Measurements from ENCODE around the gene SUCLG1.

Gene SUCLG1

GRCh38 chr2:84460670-84461069, 1.6 kb upstream of the SUCLG1 start:
- no peak for DNase-seq

GRCh38 chr2:84459944-84460429, 907 bp upstream of the SUCLG1 start:
- DNase-seq, result no peak

DNA sequence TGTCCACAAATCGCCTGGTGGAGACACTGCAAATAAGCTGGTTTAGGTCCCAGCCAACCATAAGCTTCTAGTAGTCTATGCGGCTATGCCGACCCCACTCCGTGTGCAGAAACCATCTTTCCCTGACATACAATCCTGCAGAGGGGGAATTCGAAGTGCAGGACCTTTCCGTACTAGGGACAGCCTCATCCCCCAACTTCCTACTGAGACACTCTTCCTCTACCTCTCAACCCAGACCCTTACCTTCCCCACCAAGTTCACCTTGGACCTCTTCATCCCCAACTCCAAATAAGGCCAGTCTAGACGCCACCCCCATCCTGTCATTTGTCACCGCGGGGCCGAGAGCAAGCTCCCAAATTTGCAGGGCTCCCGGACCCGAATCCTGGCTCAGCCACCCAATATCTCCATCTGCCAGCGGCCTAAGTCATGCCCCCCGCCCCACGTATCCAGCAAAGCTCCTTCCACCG, 496 bp downstream of the SUCLG1 start:
- peak; percentile 10 for DNase-seq

GRCh38 chr2:84457686-84458085, 1.4 kb downstream of the SUCLG1 start:
- DNase-seq, result no peak

DNA sequence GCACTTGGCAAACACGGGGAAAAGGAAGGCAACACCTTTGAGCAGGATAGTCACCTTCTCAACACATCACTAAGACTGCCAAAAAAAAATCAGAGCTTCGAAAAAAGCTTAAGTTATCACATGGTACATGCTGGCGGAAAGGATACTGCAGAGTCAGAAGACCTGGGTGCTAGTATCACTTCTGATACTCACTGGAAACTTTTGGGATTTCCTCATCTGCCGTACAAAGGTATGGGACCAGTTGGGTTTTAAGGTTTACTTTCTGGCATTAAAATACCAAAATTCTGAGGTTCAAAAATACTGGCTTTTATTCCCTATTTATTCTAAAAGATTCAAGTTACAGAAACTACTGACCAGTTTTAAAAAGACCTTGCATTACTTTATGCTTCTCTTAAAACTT, 2.9 kb downstream of the SUCLG1 start:
- no peak for DNase-seq

GRCh38 chr2:84454581-84454980, 4.5 kb downstream of the SUCLG1 start:
- no peak for DNase-seq

DNA sequence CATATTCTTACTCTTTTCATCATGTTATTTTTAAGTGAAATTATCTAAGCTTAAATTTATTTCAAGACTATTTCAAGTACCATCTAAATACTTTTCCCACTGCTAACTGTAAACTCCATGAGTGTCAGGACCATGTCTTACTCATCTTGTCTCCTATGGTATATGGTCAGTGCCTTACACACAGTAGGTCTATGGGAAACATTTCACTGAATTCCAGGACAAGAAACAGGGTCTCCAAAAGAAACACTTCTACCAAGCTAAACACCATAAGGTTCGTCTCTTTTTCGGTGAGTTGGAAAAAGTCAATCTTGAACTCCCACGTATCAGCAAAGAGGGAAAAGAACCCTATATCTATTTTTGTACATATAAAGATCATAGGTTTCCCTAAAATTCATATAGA, 6.5 kb downstream of the SUCLG1 start:
- no peak for DNase-seq

- DNase-seq, result no peak
These were observed 7.5 kb downstream of the SUCLG1 start for GRCh38 chr2:84451579-84451978.

DNA sequence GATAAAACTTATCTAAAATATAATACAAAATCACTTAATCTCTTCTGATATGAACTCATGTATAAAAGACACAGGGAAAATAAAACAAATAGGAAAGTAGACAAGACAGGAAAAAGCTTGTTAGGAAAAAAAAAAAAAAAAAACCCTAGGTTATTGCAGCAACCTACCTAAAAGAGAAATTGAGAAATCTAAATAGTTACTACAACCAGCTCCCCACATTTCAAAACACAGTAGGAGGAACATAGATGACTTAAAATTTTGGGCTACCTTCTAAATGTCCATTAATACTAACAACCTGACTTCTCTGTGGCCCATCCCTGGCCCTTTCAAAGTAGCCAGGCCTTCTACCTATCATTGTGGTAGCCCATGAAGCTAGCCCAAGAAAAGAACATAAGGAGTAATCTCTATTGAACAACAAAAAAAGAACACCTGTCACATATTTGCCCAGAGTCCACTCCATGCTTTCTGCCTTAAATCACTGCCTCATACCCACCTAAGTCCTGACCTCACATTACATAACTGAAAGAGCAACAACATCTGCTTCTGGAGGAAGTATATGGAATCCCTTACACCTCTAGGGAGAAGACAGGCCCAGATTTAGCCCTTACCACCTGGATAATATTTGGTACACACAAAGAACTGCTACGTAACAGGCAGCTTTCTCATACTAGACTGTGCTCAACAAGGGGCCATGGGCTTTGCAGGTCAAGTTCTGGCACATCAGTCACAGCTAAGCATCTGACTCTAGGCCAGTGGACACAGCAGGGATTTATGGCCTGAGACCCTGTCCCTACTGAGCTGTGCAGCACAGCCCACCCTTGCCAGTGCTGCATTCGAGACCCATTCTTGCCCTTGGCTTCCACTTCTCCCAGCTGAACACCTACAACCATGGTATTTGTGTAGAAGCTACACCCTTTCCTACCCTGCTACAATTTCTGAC, 8.5 kb downstream of the SUCLG1 start:
- DNase-seq, result no peak

DNA sequence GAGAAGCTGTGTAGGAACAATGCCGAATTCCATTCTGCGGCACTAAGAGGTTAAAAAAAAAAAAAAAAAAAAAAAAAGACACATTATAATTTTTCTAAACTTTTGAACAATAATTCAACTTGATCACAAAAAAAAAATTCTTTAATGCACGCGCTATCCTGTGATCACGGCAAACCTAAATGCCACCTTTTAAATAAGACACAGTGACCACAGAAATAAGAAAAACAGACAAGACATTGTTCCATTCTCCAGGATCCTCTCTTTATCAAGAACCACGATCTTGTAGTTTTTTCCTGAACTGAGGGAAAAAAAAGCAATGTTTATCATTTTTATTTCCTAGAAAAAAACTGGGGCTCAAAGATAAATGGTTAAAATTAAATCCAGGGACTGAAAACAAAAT, 9.4 kb downstream of the SUCLG1 start:
- DNase-seq, result no peak

DNA sequence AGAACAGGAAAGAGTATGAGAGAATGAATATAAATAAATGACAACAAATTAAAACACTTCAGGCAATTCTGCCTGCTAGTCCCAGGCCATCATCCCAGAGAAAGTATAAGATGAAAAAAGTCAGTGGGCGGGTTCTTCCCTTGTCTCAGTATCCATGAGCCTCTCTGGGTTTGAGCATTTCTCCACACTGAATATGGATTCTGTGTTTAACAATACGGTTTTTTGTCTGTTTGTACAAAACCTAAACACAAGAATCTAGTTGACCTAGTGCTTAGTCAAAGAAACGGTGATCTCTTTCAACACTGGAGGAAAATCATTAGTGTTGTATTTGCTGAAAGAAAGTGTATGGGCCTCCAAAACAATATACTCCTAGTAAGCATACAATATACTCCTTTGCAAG, 10.0 kb downstream of the SUCLG1 start:
- DNase-seq, result no peak

DNA sequence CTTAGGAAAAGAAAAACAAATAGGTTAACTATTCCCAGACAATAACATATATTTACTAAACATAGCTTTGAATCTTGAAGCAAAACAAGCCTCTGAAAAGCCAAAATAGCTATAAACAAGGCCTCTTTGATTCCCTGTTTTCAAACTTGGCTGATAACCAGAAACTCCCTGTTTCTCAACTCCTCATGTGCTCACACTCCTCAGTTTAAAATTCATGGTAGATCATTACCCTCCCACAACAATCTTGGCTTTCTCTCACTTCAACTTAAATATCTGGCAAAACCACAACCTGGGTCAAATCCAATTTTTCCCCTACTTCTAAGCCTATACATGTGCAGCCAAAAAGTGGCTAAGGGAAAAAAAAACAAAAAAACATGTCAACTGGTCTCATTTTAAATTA, 15.6 kb downstream of the SUCLG1 start:
- no peak for DNase-seq

DNA sequence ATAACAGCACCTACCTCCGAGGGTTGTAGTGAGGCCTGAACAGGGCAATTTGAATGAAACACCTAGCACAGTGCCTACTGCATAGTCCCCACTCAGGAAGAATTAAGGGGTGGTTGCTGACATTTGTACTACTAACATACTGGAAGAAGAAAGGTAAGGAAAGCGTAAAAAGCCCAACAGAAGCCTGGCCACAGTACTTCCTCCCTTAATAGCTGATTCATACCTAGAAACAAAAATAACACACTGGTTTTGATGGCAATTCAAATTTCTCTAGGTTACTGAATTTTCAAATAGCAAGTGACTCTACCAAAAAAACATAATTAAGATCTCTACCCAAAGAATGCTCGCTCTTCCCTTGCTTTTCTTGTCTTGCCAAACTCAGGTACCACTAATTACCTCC, 16.2 kb downstream of the SUCLG1 start:
- no peak for DNase-seq

DNA sequence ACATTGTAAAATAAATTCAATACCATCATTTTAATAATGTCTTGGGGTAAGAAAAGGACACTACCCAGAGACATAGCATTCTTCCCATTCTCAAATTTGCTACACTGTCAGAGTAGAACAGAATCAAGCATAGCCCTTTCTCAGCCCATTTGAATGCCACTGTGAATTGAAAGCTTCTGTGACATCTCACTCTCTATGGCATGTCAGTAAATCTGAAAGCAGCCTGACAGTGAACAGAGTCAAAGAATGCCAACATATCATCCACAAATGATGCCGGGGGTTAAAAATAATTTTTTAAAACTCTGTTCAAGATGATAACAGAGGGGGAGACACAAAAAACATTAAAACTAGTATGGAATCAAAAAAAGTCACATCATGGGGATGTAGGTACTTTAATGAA, 17.6 kb downstream of the SUCLG1 start:
- DNase-seq, result no peak

DNA sequence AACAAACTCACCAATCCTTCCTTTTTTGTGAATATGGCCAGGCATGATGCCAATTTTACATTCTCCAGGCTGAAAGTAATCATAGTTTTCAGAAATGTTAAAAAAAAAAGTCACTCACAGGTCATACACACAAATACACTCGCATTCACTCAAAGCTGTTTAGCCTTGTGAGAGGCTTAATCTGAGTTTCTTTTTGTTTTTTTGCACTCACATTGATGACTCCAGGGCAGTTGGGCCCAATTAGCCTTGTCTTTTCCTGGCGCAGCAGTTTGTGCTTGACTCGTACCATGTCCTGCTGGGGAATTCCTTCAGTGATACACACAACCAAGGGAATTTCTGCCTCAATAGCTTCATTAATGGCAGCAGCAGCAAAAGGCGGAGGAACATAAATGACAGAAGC, 18.0 kb downstream of the SUCLG1 start:
- DNase-seq, result no peak

- no peak for DNase-seq
These were observed 23.6 kb downstream of the SUCLG1 start for GRCh38 chr2:84435345-84436025.

- DNase-seq, result no peak
These were observed 29.8 kb downstream of the SUCLG1 start for GRCh38 chr2:84429328-84429727.

DNA sequence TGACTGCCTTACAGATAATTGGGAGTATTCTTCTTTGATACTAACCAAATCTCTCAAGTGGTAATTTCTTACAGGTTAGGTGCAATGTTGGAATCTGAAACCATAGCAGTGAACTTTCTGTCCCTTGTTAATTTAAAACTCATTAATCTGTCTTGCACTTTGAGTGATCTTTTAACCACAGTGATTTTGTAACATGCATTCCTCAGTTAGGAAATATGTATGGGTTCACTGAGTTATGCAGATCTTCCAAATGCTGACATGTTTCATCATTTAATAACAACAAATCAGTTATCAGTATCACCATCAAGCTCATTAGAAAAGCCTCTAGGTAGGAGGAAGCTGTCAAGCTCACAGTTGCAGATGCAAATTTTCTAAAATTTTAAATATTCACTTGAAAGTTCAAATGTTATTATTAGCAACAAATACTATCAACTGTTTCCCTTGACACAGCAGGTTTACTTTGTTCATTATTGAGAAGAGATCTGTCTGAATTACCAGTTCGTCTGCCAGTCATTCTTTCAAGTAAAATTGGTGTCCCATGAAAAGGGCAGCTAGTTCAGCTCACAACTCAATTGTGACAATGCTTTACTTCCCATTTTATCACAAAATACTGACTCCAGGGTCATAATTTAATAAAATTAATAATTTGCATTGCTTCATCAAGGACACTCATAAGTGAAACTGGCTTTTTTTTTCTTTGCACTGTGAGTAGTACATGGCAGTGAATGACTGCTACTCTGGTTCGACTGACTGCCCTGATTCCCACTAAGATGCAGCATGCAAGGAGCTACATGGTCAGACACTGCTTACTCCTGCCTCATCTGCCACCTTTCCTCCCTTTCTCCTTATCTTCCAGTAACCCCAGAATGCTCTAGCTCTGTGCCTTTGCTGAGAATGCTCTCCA, 31.6 kb downstream of the SUCLG1 start:
- no peak for DNase-seq

DNA sequence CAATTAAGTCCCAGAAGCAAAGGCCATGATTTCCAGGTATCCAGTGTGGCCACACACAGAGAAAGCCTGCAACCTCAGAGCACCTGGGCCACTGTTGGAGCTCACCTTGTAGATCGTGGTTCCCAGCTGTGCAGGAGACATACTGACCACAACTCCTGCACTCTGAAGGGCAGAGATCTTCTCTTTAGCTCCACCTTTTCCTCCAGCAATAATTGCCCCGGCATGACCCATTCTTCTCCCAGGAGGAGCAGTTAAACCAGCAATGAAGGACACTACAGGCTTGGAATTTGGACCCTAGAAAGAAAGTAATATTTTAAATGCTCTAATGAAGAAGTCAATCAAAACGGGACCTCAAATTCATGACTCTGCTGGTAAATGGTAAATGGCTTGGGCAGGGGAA, 33.8 kb downstream of the SUCLG1 start:
- DNase-seq, result no peak

DNA sequence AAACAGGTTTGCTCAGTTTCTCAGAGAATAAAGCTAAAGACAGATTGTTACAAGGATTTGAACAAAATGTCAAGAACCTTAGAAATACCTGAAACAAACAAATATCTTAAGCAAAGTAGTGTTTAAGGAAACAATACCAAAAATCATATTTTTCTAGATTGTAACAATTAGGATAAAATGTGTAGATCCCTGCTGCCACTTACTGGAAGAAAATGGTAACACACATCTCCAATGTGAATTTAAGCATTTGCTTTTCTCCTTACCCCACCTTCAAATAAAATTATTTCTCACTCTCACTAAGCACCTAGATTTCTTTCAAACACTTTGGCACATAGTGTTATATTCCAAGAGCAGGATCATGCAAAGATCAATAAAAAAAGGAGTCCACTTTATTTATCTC, 34.9 kb downstream of the SUCLG1 start:
- DNase-seq, result no peak

GRCh38 chr2:84421791-84422190, 37.3 kb downstream of the SUCLG1 start:
- DNase-seq, result no peak

DNA sequence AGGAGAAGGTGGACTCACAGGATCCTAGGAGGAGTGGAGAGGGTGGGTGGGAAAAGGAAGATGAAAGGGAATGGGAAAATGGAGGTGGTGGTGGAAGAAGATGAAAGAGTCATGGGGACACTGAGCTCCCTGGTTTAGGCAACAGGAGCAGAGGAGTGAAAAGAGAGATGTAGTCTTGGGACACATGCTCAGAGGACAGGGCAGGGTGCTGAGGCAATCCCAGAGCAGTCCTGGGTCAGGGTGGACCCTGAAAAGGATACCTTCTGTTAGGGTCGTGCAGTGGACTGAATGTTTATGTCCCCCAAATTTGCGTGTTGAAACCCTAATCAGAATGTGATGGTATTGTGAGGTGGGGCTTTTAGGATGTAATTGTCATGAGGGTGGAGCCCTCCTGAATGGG, 37.9 kb downstream of the SUCLG1 start:
- no peak for DNase-seq

Measured in stimulated activated CD4-positive, alpha-beta T cell treated with anti-CD3 and anti-CD28 coated beads, Interleukin-12 subunit alpha, Interleukin-12 subunit beta, amount 100 ng/mL, for 4 hours (primary cell).